H1 (cell line): Measurements from ENCODE around the gene KLHL30. TPM values are rescaled to one million over a fixed set of nuclear protein-coding genes. Genes with fewer than 3 reads are reported as not detected.

Source experiments
- E2F6 ChIP-seq: IDR thresholded peaks from 2 replicates; pipeline ENCODE4 v1.6.1; 2012; ENCODE audit warnings: inconsistent platforms
- EGR1 ChIP-seq: IDR thresholded peaks from 2 replicates; pipeline ENCODE4 v1.6.1; 2011; ENCODE audit warnings: low read depth, low read length, borderline replicate concordance
- EP300 ChIP-seq, 2 experiments: IDR thresholded peaks; 1 replicate in 1 of 2; 2 replicates in 1 of 2; pipeline ENCODE4 v1.6.1; 2011 to 2012; ENCODE audit warnings: low read depth in 2 of 2, low read length in 2 of 2, mild to moderate bottlenecking in 2 of 2, borderline replicate concordance in 1 of 2, inconsistent platforms in 1 of 2, moderate library complexity in 1 of 2
- FOSL1 ChIP-seq: IDR thresholded peaks from 2 replicates; pipeline ENCODE4 v1.6.1; 2011; ENCODE audit warnings: mild to moderate bottlenecking, low read depth, low read length, moderate library complexity; ENCODE audit not compliant: insufficient read depth
- polyA plus RNA-seq, 7 experiments: library from polyadenylated mRNA; depleted of rRNA in 3 of 7; stranded (reverse) in 5 of 7; unstranded in 2 of 7; fragments of >200 nt in 5 of 7; fragments of 200-250 nt in 2 of 7; gene quantifications; 1 replicate in 5 of 7; 2 replicates in 1 of 7; 4 replicates in 1 of 7; pipeline versions ENCODE4 v1.2.1 to v1.2.3, GENCODE V29; 2011 to 2013; ENCODE audit warnings: missing spikeins in 2 of 7, mixed read lengths in 2 of 7
- total RNA-seq: library from RNA; stranded (reverse); fragmentation: NEBNext Ultra II Directional; extraction: Animal tissue kit (Norgen Biotek cat#: 25700); gene quantifications from 2 replicates; pipeline ENCODE4 v1.2.1, GENCODE V29; 2021

Gene KLHL30
- total and polyA plus RNA-seq, 2 of the 8 experiments (the other 6 are each of a cell fraction or from before 2014, with no cell fraction given) = not detected

GRCh38 chr2:238129166-238130010, 9.1 kb upstream of the KLHL30 start (continued):
- TF ChIP-seq FOSL1 (no peak), E2F6 (no peak), EP300 (IDR thresholded peaks at IDR 0.05; ENCODE audit: borderline replicate concordance in 1 of 2, low read depth in 2 of 2, low read length in 2 of 2) (no peak), EGR1 (no peak)
